ENCODE results near the gene CABYR. TPM values are rescaled to one million over a fixed set of nuclear protein-coding genes. Genes with fewer than 3 reads are reported as not detected.
A peak's percentile ranks its signal among the peaks of the same experiment; 100 is the strongest.

Gene CABYR
- polyA plus RNA-seq, 1 of the 3 experiments (the other 2 are of a cell fraction) = 15.2 TPM

- H2AFZ ChIP-seq (ENCODE audit: low read depth) = no peak overlapping the region
- H3K79me2 ChIP-seq (ENCODE audit: insufficient read depth) = no peaks in the 10 kb centered on the region
- H3K27me3 ChIP-seq (ENCODE audit: insufficient read depth) = no peaks in the 10 kb centered on the region
- peaks cover 2 to 3% of the 10 kb centered on the region in 2 experiments for H3K36me3 ChIP-seq (replicated peaks in 1 of 2; ENCODE audit: control insufficient read depth in 1 of 2, insufficient read depth in 2 of 2, low read length in 1 of 2)
- H3K27ac ChIP-seq (ENCODE audit: low read depth in 2 of 2, low read length in 1 of 2) = no peak overlapping the region
- CTCF ChIA-PET = interaction anchor here (0.6 to 3.9 kb wide), 43 partner anchors 8 to 547 kb away, joined by 3 to 46 read pairs (median 5); partner anchors contain the start of genes CABYR and HRH4
- H3K9me3 ChIP-seq = no peaks in the 10 kb centered on the region
- no peaks in the 10 kb centered on the region for H3F3A ChIP-seq (replicated peaks; ENCODE audit: insufficient read depth)
- POLR2A ChIA-PET = interaction anchor here (0.9 kb wide), 1 partner anchor 38 kb away, joined by 3 read pairs; the partner anchor contains the start of gene CABYR
- DNase-seq = peak; percentile 71
- H3K9ac ChIP-seq = no peak overlapping the region
- H3K9me2 ChIP-seq = no peaks in the 10 kb centered on the region
- no peaks in the 10 kb centered on the region for H3K4me1 ChIP-seq (ENCODE audit: control insufficient read depth in 1 of 2, insufficient read depth in 2 of 2, low read depth in 1 of 2, low read length in 1 of 2)
- H3K4me3 ChIP-seq (ENCODE audit: low read depth in 2 of 2, low read length in 1 of 2) = peak overlapping the region in 1 of 2 experiments; percentile 35; a peak in 1 of 4 replicates
- 67% methylated on average over 7 of the region's 7 CpGs for WGBS (ENCODE audit: low lambda C conversion rate)
- H3K4me2 ChIP-seq = no peak overlapping the region
- peak; percentile 67 for TF ChIP-seq RAD21 (IDR thresholded peaks at IDR 0.05; ENCODE audit: low read length)
- no peak for TF ChIP-seq MAX (IDR thresholded peaks at IDR 0.05; ENCODE audit: low read depth)
- TF ChIP-seq NFIC (IDR thresholded peaks at IDR 0.05; ENCODE audit: borderline replicate concordance) = no peak
- no peak for TF ChIP-seq EZH2phosphoT487 (IDR thresholded peaks at IDR 0.05; ENCODE audit: borderline replicate concordance, low read depth)
- no peak for TF ChIP-seq JUND (IDR thresholded peaks at IDR 0.05)
- no peak for TF ChIP-seq MXI1 (IDR thresholded peaks at IDR 0.05; ENCODE audit: low read depth, low read length)
- TF ChIP-seq SMC3 (IDR thresholded peaks at IDR 0.05; ENCODE audit: low read depth, low read length) = peak; percentile 74
- no peak for TF ChIP-seq TCF12 (IDR thresholded peaks at IDR 0.05)
- no peak for TF ChIP-seq MEF2A (IDR thresholded peaks at IDR 0.05; ENCODE audit: borderline replicate concordance, low read depth)
- no peak for TF ChIP-seq NRF1 (IDR thresholded peaks at IDR 0.05; ENCODE audit: low read depth, low read length)
- no peak for TF ChIP-seq GABPA (IDR thresholded peaks at IDR 0.05; ENCODE audit: low read depth)
- peak; percentile 78 for TF ChIP-seq CTCF (IDR thresholded peaks at IDR 0.05)
- no peak for TF ChIP-seq FOXJ3 (CRISPR knock-in tag; IDR thresholded peaks at IDR 0.05)
- no peaks in the 10 kb centered on the region for H4K20me1 ChIP-seq (ENCODE audit: insufficient read depth)
Measured at GRCh38 chr18:24176727-24177416, 38.0 kb downstream of the CABYR start.

GRCh38 chr18:24177499-24178133 is 38.8 kb downstream of the CABYR start:
- H3K9me3 ChIP-seq = no peaks in the 10 kb centered on the region
- H3K4me1 ChIP-seq (ENCODE audit: control insufficient read depth in 1 of 2, insufficient read depth in 2 of 2, low read depth in 1 of 2, low read length in 1 of 2) = no peaks in the 10 kb centered on the region
- H2AFZ ChIP-seq (ENCODE audit: low read depth) = no peak overlapping the region
- H3K27ac ChIP-seq (ENCODE audit: low read depth in 2 of 2, low read length in 1 of 2) = no peak overlapping the region
- no peak for TF ChIP-seq CHD2 (IDR thresholded peaks at IDR 0.05; ENCODE audit: low read length, partially characterized antibody)
- TF ChIP-seq, protein P1, sequence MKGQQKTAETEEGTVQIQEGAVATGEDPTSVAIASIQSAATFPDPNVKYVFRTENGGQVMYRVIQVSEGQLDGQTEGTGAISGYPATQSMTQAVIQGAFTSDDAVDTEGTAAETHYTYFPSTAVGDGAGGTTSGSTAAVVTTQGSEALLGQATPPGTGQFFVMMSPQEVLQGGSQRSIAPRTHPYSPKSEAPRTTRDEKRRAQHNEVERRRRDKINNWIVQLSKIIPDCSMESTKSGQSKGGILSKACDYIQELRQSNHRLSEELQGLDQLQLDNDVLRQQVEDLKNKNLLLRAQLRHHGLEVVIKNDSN (IDR thresholded peaks at IDR 0.05; ENCODE audit: borderline replicate concordance, low read depth) = no peak
- TF ChIP-seq FOSL2 (IDR thresholded peaks at IDR 0.05; ENCODE audit: borderline replicate concordance, low read depth) = no peak
- no peak for TF ChIP-seq GATA2 (CRISPR knock-in tag; IDR thresholded peaks at IDR 0.05)
- TF ChIP-seq MXI1 (IDR thresholded peaks at IDR 0.05; ENCODE audit: low read depth, low read length) = no peak
- TF ChIP-seq EZH2phosphoT487 (IDR thresholded peaks at IDR 0.05; ENCODE audit: borderline replicate concordance, low read depth) = no peak
- no peak for TF ChIP-seq MEF2A (IDR thresholded peaks at IDR 0.05; ENCODE audit: borderline replicate concordance, low read depth)
- no peak for TF ChIP-seq ELF1 (IDR thresholded peaks at IDR 0.05)
- no peak for TF ChIP-seq EP300 (IDR thresholded peaks at IDR 0.05; ENCODE audit: borderline replicate concordance in 1 of 2, low read depth in 1 of 2, low read length in 1 of 2)
- no peak for TF ChIP-seq REST (IDR thresholded peaks at IDR 0.05; ENCODE audit: low read depth, low read length)
- TF ChIP-seq RAD21 (IDR thresholded peaks at IDR 0.05; ENCODE audit: low read length) = no peak
- TF ChIP-seq RFX5 (IDR thresholded peaks at IDR 0.05; ENCODE audit: low read length) = no peak
- no peaks in the 10 kb centered on the region for H3K9me2 ChIP-seq
- no peak overlapping the region for H3K9ac ChIP-seq
- H3K4me3 ChIP-seq (ENCODE audit: low read depth in 2 of 2, low read length in 1 of 2) = no peak overlapping the region
- no peak overlapping the region for H3K4me2 ChIP-seq
- H4K20me1 ChIP-seq (ENCODE audit: insufficient read depth) = no peaks in the 10 kb centered on the region
- H3F3A ChIP-seq (replicated peaks; ENCODE audit: insufficient read depth) = no peaks in the 10 kb centered on the region
- H3K36me3 ChIP-seq (replicated peaks in 1 of 2; ENCODE audit: control insufficient read depth in 1 of 2, insufficient read depth in 2 of 2, low read length in 1 of 2) = peaks cover 2 to 3% of the 10 kb centered on the region in 2 experiments
- DNase-seq = no peak
- H3K27me3 ChIP-seq (ENCODE audit: insufficient read depth) = no peaks in the 10 kb centered on the region
- H3K79me2 ChIP-seq (ENCODE audit: insufficient read depth) = no peaks in the 10 kb centered on the region
- CTCF ChIA-PET = interaction anchor here (1.2 to 3.9 kb wide), 15 partner anchors 8 to 314 kb away, joined by 3 to 46 read pairs (median 6); no protein-coding TSS in a partner anchor
- 88% methylated on average over 5 of the region's 5 CpGs for WGBS (ENCODE audit: low lambda C conversion rate)
- POLR2A ChIA-PET = no interaction called here
